ENCODE measurements around the gene RAD1. TPM values are rescaled to one million over a fixed set of nuclear protein-coding genes. Genes with fewer than 3 reads are reported as not detected.

Gene RAD1
- total RNA-seq, 4 donors from 2014 or later = 4.6 to 27.7 (median 19.0) TPM

- Histone ChIP-seq H3K27me3 (no peaks in the 10 kb centered on the region), H3K4me3 (no peak overlapping the region), H3K4me1 (no peaks in the 10 kb centered on the region), H3K9me3 (no peaks in the 10 kb centered on the region), H3K36me3 (peaks cover 0 to 46% (median 3%) of the 10 kb centered on the region in 3 donors), H3K27ac (no peak overlapping the region)
- 70 to 73% methylated on average over 2 of the region's 2 CpGs for WGBS, 2 donors
- no peak for DNase-seq
- intact Hi-C loops (cut with DNase I) = no loop called here
- TF ChIP-seq POLR2A (IDR thresholded peaks at IDR 0.05) (no peak), CTCF (IDR thresholded peaks at IDR 0.05) (peak in 1 of 6 experiments; percentile 38)
Observed at GRCh38 chr5:34905564-34905963, 9.7 kb downstream of the RAD1 start.

- Histone ChIP-seq H3K27me3 (no peaks in the 10 kb centered on the region), H3K4me1 (no peaks in the 10 kb centered on the region), H3K36me3 (peaks cover 0 to 23% (median 0%) of the 10 kb centered on the region in 3 donors), H3K9me3 (no peaks in the 10 kb centered on the region), H3K4me3 (no peak overlapping the region), H3K27ac (no peak overlapping the region)
- 77 to 100% methylated on average over 1 of the region's 1 CpG for WGBS, 2 donors
- TF ChIP-seq CTCF (IDR thresholded peaks at IDR 0.05) (no peak), POLR2A (IDR thresholded peaks at IDR 0.05) (no peak)
- DNase-seq = no peak
- intact Hi-C loops (cut with DNase I) = no loop called here
Observed at GRCh38 chr5:34903260-34903659, 12.0 kb downstream of the RAD1 start.

GRCh38 chr5:34900652-34901051 is 14.7 kb downstream of the RAD1 start:
- WGBS, 2 donors = 82 to 95% methylated on average over 6 of the region's 6 CpGs
- Histone ChIP-seq H3K27me3 (no peaks in the 10 kb centered on the region), H3K27ac (no peak overlapping the region), H3K4me1 (peaks cover 0 to 5% (median 0%) of the 10 kb centered on the region in 3 donors), H3K9me3 (no peaks in the 10 kb centered on the region), H3K36me3 (peaks cover 0 to 8% (median 0%) of the 10 kb centered on the region in 3 donors), H3K4me3 (no peak overlapping the region)
- DNase-seq = no peak
- TF ChIP-seq CTCF (IDR thresholded peaks at IDR 0.05) (no peak), POLR2A (IDR thresholded peaks at IDR 0.05) (no peak)
- intact Hi-C loops (cut with DNase I) = no loop called here

GRCh38 chr5:34899066-34899465 is 16.2 kb downstream of the RAD1 start:
- Histone ChIP-seq H3K27me3 (no peaks in the 10 kb centered on the region), H3K4me3 (no peak overlapping the region), H3K27ac (no peak overlapping the region), H3K36me3 (peaks cover 0 to 2% (median 0%) of the 10 kb centered on the region in 3 donors), H3K9me3 (no peaks in the 10 kb centered on the region), H3K4me1 (peaks cover 0 to 5% (median 0%) of the 10 kb centered on the region in 3 donors)
- TF ChIP-seq CTCF (IDR thresholded peaks at IDR 0.05) (no peak), POLR2A (IDR thresholded peaks at IDR 0.05) (no peak)
- 68 to 91% methylated on average over 2 of the region's 2 CpGs for WGBS, 2 donors
- intact Hi-C loops (cut with DNase I) = loop anchor here (5.0 to 10.0 kb wide), 2 partner anchors 374 to 417 kb away; no protein-coding TSS in a partner anchor
- DNase-seq = no peak

- intact Hi-C loops (cut with DNase I) = loop anchor here (5.0 to 10.0 kb wide), 2 partner anchors 374 to 416 kb away; no protein-coding TSS in a partner anchor
- TF ChIP-seq CTCF (IDR thresholded peaks at IDR 0.05) (peak; percentile 57 to 86 (median 82)), POLR2A (IDR thresholded peaks at IDR 0.05) (no peak)
- Histone ChIP-seq H3K9me3 (no peaks in the 10 kb centered on the region), H3K27me3 (no peaks in the 10 kb centered on the region), H3K36me3 (no peaks in the 10 kb centered on the region), H3K27ac (no peak overlapping the region), H3K4me3 (no peak overlapping the region), H3K4me1 (peaks cover 0 to 5% (median 0%) of the 10 kb centered on the region in 3 donors)
- no peak for DNase-seq
- WGBS, 2 donors = 0% methylated on average over 3 of the region's 3 CpGs
Observed at GRCh38 chr5:34898258-34898895, 16.9 kb downstream of the RAD1 start.
